ENCODE data around the gene WIZ.

WIZ gene

DNA sequence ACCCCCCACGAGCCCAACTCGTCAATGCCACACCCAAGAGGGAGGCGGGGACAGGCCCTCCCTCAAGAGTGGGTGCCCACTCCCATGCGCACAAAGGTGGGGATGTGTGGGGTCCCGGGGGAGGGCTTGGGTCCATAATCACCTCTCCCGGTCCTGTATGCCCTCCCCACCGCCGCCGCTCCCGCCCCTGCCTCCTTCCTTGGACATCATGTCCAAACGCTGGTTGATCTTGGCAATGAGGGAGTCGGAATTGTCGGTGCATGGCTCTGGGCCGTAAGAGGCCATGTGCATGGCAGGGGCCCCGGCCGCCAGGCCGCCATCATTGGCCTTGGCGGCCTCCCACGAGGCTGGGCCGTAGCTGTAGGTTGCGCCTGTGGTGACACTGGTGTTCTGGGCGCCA lies 76.1 kb downstream of the WIZ start:
- no peak for DNase-seq

DNA sequence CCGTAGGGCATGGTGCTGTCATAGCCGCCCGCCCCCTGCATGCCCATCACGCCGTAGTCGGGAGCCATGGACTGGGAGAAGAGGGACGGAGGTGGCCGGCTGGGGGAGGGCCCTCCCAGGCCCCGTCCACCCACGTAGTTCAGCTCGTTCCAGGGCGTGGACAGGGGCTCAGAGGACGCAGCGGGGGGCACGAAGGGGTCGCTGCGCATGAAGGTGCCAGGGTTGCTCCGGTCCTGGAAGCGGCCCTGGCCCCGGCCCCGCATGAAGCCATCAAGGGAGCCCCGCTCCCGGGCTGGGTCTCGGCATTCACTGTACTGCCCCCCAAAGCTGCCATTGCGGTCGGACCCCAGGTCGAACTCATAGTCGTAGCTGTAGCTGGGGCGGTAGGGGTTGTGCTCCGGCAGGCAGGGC lies 76.9 kb downstream of the WIZ start:
- DNase-seq: no peak

DNA sequence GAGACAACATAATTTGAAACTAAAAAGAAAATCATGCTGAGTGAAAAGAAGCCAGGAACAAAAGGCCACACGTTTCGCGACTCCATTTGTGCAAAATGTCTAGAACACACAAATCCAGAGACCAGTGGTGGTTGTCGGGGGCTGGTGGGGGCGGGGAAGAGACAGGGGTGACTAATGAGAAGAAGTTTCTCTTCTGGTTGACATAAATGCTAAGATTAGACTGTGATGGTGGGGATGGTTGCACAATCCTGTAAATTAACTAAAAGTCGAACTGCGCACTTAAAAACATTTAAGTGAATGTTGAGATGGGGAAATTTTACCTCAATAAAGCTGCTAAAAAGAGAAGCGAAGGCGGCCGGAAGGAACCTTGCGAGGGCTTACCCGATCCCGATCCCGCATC lies 77.3 kb downstream of the WIZ start:
- no peak for DNase-seq

DNA sequence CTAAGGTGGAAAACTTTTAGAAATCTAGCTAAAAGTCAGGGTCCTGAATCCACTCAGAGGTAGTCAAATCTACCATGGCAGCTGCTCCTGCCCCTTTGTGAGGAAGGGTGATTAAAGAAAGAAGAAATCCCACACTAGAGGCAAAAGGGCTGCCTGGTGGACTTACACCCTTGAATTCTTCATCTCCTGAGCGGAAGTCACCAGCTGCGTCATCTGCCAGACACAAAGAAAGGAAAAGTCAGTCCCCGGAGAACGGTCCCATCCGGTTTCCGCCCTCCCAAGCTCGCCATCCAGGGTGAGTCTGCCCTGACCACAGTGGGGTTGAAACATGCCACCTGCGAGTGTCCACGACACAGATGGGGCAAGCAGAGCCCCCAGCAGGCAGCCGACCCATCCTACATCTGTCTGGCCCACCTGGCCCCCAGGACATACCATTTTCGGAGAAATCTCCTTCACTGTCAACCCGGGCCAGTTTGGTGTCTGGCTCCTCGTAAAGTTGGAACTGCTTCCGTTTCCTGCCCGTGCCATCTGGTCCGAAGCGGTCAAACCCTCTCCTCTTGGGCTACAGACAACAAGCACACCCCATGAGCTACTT lies 77.9 kb downstream of the WIZ start:
- no peak for DNase-seq

DNA sequence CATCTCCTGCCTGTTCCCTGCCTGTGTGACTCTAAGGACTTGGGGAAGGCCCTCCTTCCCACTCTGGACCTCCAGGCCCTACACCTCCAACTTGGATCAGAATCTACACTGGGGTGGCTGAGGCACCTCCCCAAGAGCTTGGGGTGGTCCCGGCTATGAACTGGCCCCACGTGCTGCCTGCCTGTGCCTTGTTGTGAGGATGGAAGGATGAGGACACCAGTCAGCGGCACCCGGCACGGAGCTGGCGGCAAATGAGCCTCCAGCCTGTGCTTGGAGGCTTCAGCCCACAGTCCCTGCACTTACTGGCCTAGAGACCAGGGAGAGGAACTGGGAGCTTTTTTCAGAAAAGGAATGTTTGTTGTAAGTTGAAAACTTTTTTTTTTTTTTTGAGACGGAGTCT lies 78.6 kb downstream of the WIZ start:
- DNase-seq: no peak
